IMR-90 (cell line): ENCODE measurements around the gene TMEM204. TPM values are rescaled to one million over a fixed set of nuclear protein-coding genes. Genes with fewer than 3 reads are reported as not detected.

Experiments
- ATAC-seq: fragments of 200-7000 bp; cut with Tn5 transposase; 2 replicates; pipeline ENCODE4 v1.9.1; 2020; ENCODE audit warnings: low read depth, mild to moderate bottlenecking, moderate library complexity
- BruUV-seq: library from RNA; stranded (reverse); fragments of 400-500 nt; replicated peaks from 2 replicates; lab custom pipeline; 2021; lab: Mats Ljungman, UMichigan
- CTCF ChIA-PET: fragments of 300-600 bp; formaldehyde crosslinking; extraction: SDS; loops from one replicate; lab custom pipeline; 2021; ENCODE audit warnings: antibody characterized with exemption; lab: Yijun Ruan, JAX
- POLR2A ChIA-PET: fragments of 300-600 bp; sonication (Branson Sonifier 250); formaldehyde crosslinking; loops from one replicate; lab custom pipeline; 2022; ENCODE audit warnings: antibody characterized with exemption; ENCODE audit not compliant: unreplicated experiment; lab: Charles Lee
- DNase-seq: peaks from one replicate; pipeline ENCODE4 v3.0.0; 2013
- H2AFZ ChIP-seq: replicated peaks from 2 replicates; pipeline ENCODE3; 2013; ENCODE audit warnings: low read length, mild to moderate bottlenecking; ENCODE audit not compliant: poor library complexity
- H2AK5ac ChIP-seq: 2 replicates; pipeline ENCODE4 v1.6.1; 2013; ENCODE audit warnings: low read depth, low read length, inconsistent platforms
- H2AK9ac ChIP-seq: replicated peaks from 2 replicates; pipeline ENCODE3; 2013; ENCODE audit warnings: mild to moderate bottlenecking, low read depth, low read length, moderate library complexity; ENCODE audit not compliant: poor library complexity
- H2BK120ac ChIP-seq: 2 replicates; pipeline ENCODE4 v1.6.1; 2013; ENCODE audit warnings: low read depth, low read length, inconsistent platforms
- H2BK15ac ChIP-seq: 3 replicates; pipeline ENCODE4 v1.6.1; 2013; ENCODE audit warnings: low read depth, low read length, inconsistent platforms
- H2BK20ac ChIP-seq: 2 replicates; pipeline ENCODE4 v1.6.1; 2013; ENCODE audit warnings: low read depth, mild to moderate bottlenecking, inconsistent platforms, low read length, moderate library complexity
- H2BK5ac ChIP-seq: 2 replicates; pipeline ENCODE4 v1.6.1; 2013; ENCODE audit warnings: mild to moderate bottlenecking, low read depth, low read length, inconsistent platforms; ENCODE audit not compliant: poor library complexity, severe bottlenecking
- H3K14ac ChIP-seq: replicated peaks from 2 replicates; pipeline ENCODE4 v1.6.1; 2013; ENCODE audit warnings: low read depth, low read length, inconsistent platforms
- H3K18ac ChIP-seq: 2 replicates; pipeline ENCODE4 v1.6.1; 2013; ENCODE audit warnings: low read depth, low read length, control low read depth
- H3K23ac ChIP-seq: 2 replicates; pipeline ENCODE4 v1.6.1; 2013; ENCODE audit warnings: low read depth, low read length, inconsistent platforms
- H3K27ac ChIP-seq: 2 replicates; pipeline ENCODE4 v1.5.1; 2013; ENCODE audit warnings: mild to moderate bottlenecking, control low read depth, low read length; ENCODE audit not compliant: insufficient read depth
- H3K27me3 ChIP-seq: 2 replicates; pipeline ENCODE4 v1.6.1; 2013; ENCODE audit warnings: low read length; ENCODE audit not compliant: control insufficient read depth, insufficient read depth
- H3K36me3 ChIP-seq: 2 replicates; pipeline ENCODE4 v1.6.1; 2013; ENCODE audit warnings: low read length, mixed read lengths; ENCODE audit not compliant: control insufficient read depth, insufficient read depth
- H3K4ac ChIP-seq: 2 replicates; pipeline ENCODE4 v1.6.1; 2013; ENCODE audit warnings: low read depth, low read length, inconsistent platforms
- H3K4me1 ChIP-seq: 2 replicates; pipeline ENCODE4 v1.6.1; 2013; ENCODE audit warnings: low read length, mixed read lengths; ENCODE audit not compliant: control insufficient read depth, insufficient read depth
- H3K4me2 ChIP-seq: 2 replicates; pipeline ENCODE4 v1.6.1; 2013; ENCODE audit warnings: low read depth, mild to moderate bottlenecking, control low read depth, low read length, moderate library complexity
- H3K4me3 ChIP-seq: 2 replicates; pipeline ENCODE4 v1.5.1; 2013; ENCODE audit warnings: low read depth, mild to moderate bottlenecking, control low read depth, low read length, moderate library complexity; ENCODE audit not compliant: insufficient read depth
- H3K56ac ChIP-seq: 2 replicates; pipeline ENCODE4 v1.6.1; 2013; ENCODE audit warnings: low read length, inconsistent platforms; ENCODE audit not compliant: insufficient read depth; ENCODE audit errors: extremely low read depth
- H3K79me1 ChIP-seq, 2 experiments: 2 replicates each; pipeline ENCODE4 v1.6.1; 2013; ENCODE audit warnings: low read length in 2 of 2, inconsistent platforms in 1 of 2, low read depth in 1 of 2
- H3K9ac ChIP-seq: 2 replicates; pipeline ENCODE4 v1.6.1; 2013; ENCODE audit warnings: low read depth, low read length, control low read depth
- H3K9me1 ChIP-seq: 2 replicates; pipeline ENCODE4 v1.6.1; 2013; ENCODE audit warnings: low read length, inconsistent platforms; ENCODE audit not compliant: insufficient read depth
- H3K9me3 ChIP-seq: 2 replicates; pipeline ENCODE4 v1.6.1; 2013; ENCODE audit warnings: low read length; ENCODE audit not compliant: control insufficient read depth, insufficient read depth
- H4K20me1 ChIP-seq: 2 replicates; pipeline ENCODE4 v1.6.1; 2013; ENCODE audit warnings: low read length, inconsistent platforms; ENCODE audit not compliant: insufficient read depth
- H4K5ac ChIP-seq: 2 replicates; pipeline ENCODE4 v1.6.1; 2013; ENCODE audit warnings: mild to moderate bottlenecking, low read depth, low read length, control low read depth
- H4K8ac ChIP-seq, 2 experiments: 2 replicates each; pipeline ENCODE4 v1.6.1; 2013; ENCODE audit warnings: low read depth in 2 of 2, low read length in 2 of 2, control low read depth in 1 of 2, inconsistent platforms in 1 of 2
- H4K91ac ChIP-seq: 2 replicates; pipeline ENCODE4 v1.6.1; 2013; ENCODE audit warnings: low read depth, low read length, inconsistent platforms; ENCODE audit not compliant: insufficient read depth
- BHLHE40 ChIP-seq: fragments of 150-350 bp; IDR thresholded peaks from 2 replicates; pipeline ENCODE4 v1.6.1; 2016; ENCODE audit warnings: mild to moderate bottlenecking, low read depth, low read length
- CHD1 ChIP-seq: IDR thresholded peaks from 2 replicates; pipeline ENCODE4 v1.6.1; 2012; ENCODE audit warnings: low read depth, low read length, improper control_type of control experiment
- MAZ ChIP-seq: IDR thresholded peaks from 2 replicates; pipeline ENCODE4 v1.6.1; 2012; ENCODE audit warnings: low read depth, mild to moderate bottlenecking, low read length, improper control_type of control experiment, moderate library complexity, borderline replicate concordance
- MXI1 ChIP-seq: IDR thresholded peaks from 2 replicates; pipeline ENCODE4 v1.6.1; 2012; ENCODE audit warnings: low read depth, mild to moderate bottlenecking, low read length, moderate library complexity, borderline replicate concordance
- POLR2A ChIP-seq: IDR thresholded peaks from 2 replicates; pipeline ENCODE4 v1.6.1; 2012; ENCODE audit warnings: mild to moderate bottlenecking, low read depth, low read length
- RAD21 ChIP-seq: IDR thresholded peaks from 2 replicates; pipeline ENCODE4 v1.6.1; 2012; ENCODE audit warnings: low read length, improper control_type of control experiment
- RCOR1 ChIP-seq: IDR thresholded peaks from 2 replicates; pipeline ENCODE4 v1.6.1; 2012; ENCODE audit warnings: mild to moderate bottlenecking, low read length, improper control_type of control experiment; ENCODE audit not compliant: insufficient replicate concordance
- WGBS, 2 experiments: methylation state at CpG; one replicate each; pipeline versions ENCODE4 v1.1.5 to v1.1.7; 2013; ENCODE audit warnings: missing lambda C conversion rate in 2 of 2; ENCODE audit not compliant: insufficient read length in 1 of 2; ENCODE audit errors: extremely low coverage in 2 of 2; 5-methylcytosine and 5-hydroxymethylcytosine counted together
- dilution Hi-C: fragments of 300-500 bp; cut with HindIII; formaldehyde crosslinking; loops from one replicate; pipeline ENCODE4 v1.14.3; 2018; ENCODE audit warnings: low sequenced_read_pairs; ENCODE audit not compliant: unreplicated experiment
- in situ Hi-C: fragments of 300-500 bp; cut with MboI; formaldehyde crosslinking; loops from 3 replicates; pipeline ENCODE4 v1.14.3; 2019; ENCODE audit warnings: low sequenced_read_pairs, inconsistent platforms, mixed read lengths
- intact Hi-C: fragments of 100-400 bp; cut with micrococcal nuclease; formaldehyde crosslinking; loops from 2 replicates; pipeline ENCODE4 v1.10.0; 2022
- polyA plus RNA-seq, 3 experiments: library from polyadenylated mRNA; depleted of rRNA; stranded (reverse); fragments of >200 nt; gene quantifications; 2 replicates each; pipeline ENCODE4 v1.2.3, GENCODE V29; 2012; ENCODE audit warnings: low replicate concordance in 1 of 3
- total RNA-seq: library from RNA; depleted of rRNA; stranded (reverse); fragments of >200 nt; gene quantifications from 2 replicates; pipeline ENCODE4 v1.2.3, GENCODE V29; 2012
- TF ChIP-seq, protein P1 (sequence below): fragments of 150-350 bp; IDR thresholded peaks from 2 replicates; pipeline ENCODE4 v1.6.1; 2016; ENCODE audit warnings: low read depth, mild to moderate bottlenecking, low read length, moderate library complexity, borderline replicate concordance

The TMEM204 gene
- total and polyA plus RNA-seq, 2 of the 4 experiments (the other 2 are of a cell fraction): 7.0 to 12.3 TPM

GRCh38 chr16:1486551-1487390, 46.7 kb upstream of the TMEM204 start:
- no TSS peak for BruUV-seq
- intact Hi-C loops: no loop called here
- Histone ChIP-seq H3K4me1 (no peaks in the 10 kb centered on the region), H3K27ac (no peak overlapping the region), H3K9ac (no peak overlapping the region), H2BK5ac (no peak overlapping the region), H2AFZ (no peak overlapping the region), H3K4me2 (no peak overlapping the region), H3K9me3 (no peaks in the 10 kb centered on the region), H2BK120ac (no peak overlapping the region), H2AK9ac (no peak overlapping the region), H3K14ac (no peak overlapping the region), H4K8ac (no peak overlapping the region), H3K36me3 (no peaks in the 10 kb centered on the region), H3K79me1 (no peaks in the 10 kb centered on the region), H3K18ac (no peak overlapping the region), H3K4ac (no peak overlapping the region), H4K5ac (no peak overlapping the region), H3K23ac (no peak overlapping the region), H3K56ac (no peak overlapping the region), H4K91ac (no peak overlapping the region), H2BK15ac (no peak overlapping the region), H3K27me3 (peaks cover 4% of the 10 kb centered on the region; the same call in 1 of the 2 replicates), H3K4me3 (no peak overlapping the region), H2BK20ac (no peak overlapping the region), H2AK5ac (no peak overlapping the region), H4K20me1 (no peaks in the 10 kb centered on the region), H3K9me1 (no peaks in the 10 kb centered on the region)
- whole genome bisulfite sequencing, 2 experiments: 73% methylated on average over 20 of the region's 33 CpGs; no CpG with 5 or more reads in 1 of the 2 experiments
- ATAC-seq (no peak), DNase-seq (no peak)
- dilution Hi-C loops: no loop called here
- ChIA-PET CTCF (no interaction called here), POLR2A (no interaction called here)
- TF ChIP-seq MAZ (no peak), BHLHE40 (no peak), RAD21 (no peak), MXI1 (no peak), CHD1 (no peak), RCOR1 (no peak), POLR2A (no peak)
- TF ChIP-seq, protein P1, sequence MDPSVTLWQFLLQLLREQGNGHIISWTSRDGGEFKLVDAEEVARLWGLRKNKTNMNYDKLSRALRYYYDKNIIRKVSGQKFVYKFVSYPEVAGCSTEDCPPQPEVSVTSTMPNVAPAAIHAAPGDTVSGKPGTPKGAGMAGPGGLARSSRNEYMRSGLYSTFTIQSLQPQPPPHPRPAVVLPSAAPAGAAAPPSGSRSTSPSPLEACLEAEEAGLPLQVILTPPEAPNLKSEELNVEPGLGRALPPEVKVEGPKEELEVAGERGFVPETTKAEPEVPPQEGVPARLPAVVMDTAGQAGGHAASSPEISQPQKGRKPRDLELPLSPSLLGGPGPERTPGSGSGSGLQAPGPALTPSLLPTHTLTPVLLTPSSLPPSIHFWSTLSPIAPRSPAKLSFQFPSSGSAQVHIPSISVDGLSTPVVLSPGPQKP: no peak
- in situ Hi-C loops: no loop called here
